Measurements from ENCODE around the gene SCAMP2. TPM values are rescaled to one million over a fixed set of nuclear protein-coding genes. Genes with fewer than 3 reads are reported as not detected.

The SCAMP2 gene
- total and polyA plus RNA-seq, 4 donors = 21.7 to 42.5 (median 29.1) TPM

GRCh38 chr15:74802290-74802689 lies 70.9 kb downstream of the SCAMP2 start:
- H3K9ac ChIP-seq (ENCODE audit: low read depth in 1 of 2, low read length in 2 of 2) = no peak overlapping the region
- 95% methylated on average over 20 of the region's 20 CpGs for WGBS
- no peak overlapping the region for H3K4me3 ChIP-seq (ENCODE audit: low read depth in 1 of 3, low read length in 3 of 3)
- no peak overlapping the region for H3K27ac ChIP-seq (ENCODE audit: low read depth in 1 of 2, low read length in 2 of 2)
- peaks cover 8 to 39% (median 27%) of the 10 kb centered on the region in 4 donors for H3K36me3 ChIP-seq (ENCODE audit: control insufficient read depth in 4 of 4, insufficient read depth in 3 of 4, low read depth in 1 of 4, low read length in 3 of 4)
- DNase-seq (ENCODE audit: low spot score) = no peak
- H3K27me3 ChIP-seq (ENCODE audit: control insufficient read depth in 4 of 4, insufficient read depth in 4 of 4, low read length in 3 of 4) = no peaks in the 10 kb centered on the region
- peaks cover 17 to 35% (median 31%) of the 10 kb centered on the region in 4 donors for H3K4me1 ChIP-seq (ENCODE audit: control insufficient read depth in 4 of 4, insufficient read depth in 4 of 4, low read length in 3 of 4)
- no peak for TF ChIP-seq TAF1 (conservative IDR thresholded peaks at IDR 0.05)
- TF ChIP-seq SP1 (IDR thresholded peaks at IDR 0.05) = no peak
- TF ChIP-seq GABPA (IDR thresholded peaks at IDR 0.05 in 1 of 2, conservative IDR thresholded peaks at IDR 0.05 in 1 of 2) = no peak
- TF ChIP-seq JUND (IDR thresholded peaks at IDR 0.05) = no peak
- TF ChIP-seq NR2F2 (IDR thresholded peaks at IDR 0.05) = no peak
- TF ChIP-seq, protein P1, sequence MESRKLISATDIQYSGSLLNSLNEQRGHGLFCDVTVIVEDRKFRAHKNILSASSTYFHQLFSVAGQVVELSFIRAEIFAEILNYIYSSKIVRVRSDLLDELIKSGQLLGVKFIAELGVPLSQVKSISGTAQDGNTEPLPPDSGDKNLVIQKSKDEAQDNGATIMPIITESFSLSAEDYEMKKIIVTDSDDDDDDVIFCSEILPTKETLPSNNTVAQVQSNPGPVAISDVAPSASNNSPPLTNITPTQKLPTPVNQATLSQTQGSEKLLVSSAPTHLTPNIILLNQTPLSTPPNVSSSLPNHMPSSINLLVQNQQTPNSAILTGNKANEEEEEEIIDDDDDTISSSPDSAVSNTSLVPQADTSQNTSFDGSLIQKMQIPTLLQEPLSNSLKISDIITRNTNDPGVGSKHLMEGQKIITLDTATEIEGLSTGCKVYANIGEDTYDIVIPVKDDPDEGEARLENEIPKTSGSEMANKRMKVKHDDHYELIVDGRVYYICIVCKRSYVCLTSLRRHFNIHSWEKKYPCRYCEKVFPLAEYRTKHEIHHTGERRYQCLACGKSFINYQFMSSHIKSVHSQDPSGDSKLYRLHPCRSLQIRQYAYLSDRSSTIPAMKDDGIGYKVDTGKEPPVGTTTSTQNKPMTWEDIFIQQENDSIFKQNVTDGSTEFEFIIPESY (IDR thresholded peaks at IDR 0.05) = no peak
- no peak for TF ChIP-seq HNF4G (IDR thresholded peaks at IDR 0.05)
- no peak for TF ChIP-seq RXRA (IDR thresholded peaks at IDR 0.05)
- TF ChIP-seq, protein P2, sequence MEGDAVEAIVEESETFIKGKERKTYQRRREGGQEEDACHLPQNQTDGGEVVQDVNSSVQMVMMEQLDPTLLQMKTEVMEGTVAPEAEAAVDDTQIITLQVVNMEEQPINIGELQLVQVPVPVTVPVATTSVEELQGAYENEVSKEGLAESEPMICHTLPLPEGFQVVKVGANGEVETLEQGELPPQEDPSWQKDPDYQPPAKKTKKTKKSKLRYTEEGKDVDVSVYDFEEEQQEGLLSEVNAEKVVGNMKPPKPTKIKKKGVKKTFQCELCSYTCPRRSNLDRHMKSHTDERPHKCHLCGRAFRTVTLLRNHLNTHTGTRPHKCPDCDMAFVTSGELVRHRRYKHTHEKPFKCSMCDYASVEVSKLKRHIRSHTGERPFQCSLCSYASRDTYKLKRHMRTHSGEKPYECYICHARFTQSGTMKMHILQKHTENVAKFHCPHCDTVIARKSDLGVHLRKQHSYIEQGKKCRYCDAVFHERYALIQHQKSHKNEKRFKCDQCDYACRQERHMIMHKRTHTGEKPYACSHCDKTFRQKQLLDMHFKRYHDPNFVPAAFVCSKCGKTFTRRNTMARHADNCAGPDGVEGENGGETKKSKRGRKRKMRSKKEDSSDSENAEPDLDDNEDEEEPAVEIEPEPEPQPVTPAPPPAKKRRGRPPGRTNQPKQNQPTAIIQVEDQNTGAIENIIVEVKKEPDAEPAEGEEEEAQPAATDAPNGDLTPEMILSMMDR (IDR thresholded peaks at IDR 0.05; ENCODE audit: low read depth, low read length, missing input control) = no peak
- TF ChIP-seq, protein P3, sequence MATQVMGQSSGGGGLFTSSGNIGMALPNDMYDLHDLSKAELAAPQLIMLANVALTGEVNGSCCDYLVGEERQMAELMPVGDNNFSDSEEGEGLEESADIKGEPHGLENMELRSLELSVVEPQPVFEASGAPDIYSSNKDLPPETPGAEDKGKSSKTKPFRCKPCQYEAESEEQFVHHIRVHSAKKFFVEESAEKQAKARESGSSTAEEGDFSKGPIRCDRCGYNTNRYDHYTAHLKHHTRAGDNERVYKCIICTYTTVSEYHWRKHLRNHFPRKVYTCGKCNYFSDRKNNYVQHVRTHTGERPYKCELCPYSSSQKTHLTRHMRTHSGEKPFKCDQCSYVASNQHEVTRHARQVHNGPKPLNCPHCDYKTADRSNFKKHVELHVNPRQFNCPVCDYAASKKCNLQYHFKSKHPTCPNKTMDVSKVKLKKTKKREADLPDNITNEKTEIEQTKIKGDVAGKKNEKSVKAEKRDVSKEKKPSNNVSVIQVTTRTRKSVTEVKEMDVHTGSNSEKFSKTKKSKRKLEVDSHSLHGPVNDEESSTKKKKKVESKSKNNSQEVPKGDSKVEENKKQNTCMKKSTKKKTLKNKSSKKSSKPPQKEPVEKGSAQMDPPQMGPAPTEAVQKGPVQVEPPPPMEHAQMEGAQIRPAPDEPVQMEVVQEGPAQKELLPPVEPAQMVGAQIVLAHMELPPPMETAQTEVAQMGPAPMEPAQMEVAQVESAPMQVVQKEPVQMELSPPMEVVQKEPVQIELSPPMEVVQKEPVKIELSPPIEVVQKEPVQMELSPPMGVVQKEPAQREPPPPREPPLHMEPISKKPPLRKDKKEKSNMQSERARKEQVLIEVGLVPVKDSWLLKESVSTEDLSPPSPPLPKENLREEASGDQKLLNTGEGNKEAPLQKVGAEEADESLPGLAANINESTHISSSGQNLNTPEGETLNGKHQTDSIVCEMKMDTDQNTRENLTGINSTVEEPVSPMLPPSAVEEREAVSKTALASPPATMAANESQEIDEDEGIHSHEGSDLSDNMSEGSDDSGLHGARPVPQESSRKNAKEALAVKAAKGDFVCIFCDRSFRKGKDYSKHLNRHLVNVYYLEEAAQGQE (IDR thresholded peaks at IDR 0.05) = no peak
- no peak for TF ChIP-seq EGR1 (IDR thresholded peaks at IDR 0.05; ENCODE audit: low read depth in 2 of 2)
- TF ChIP-seq, protein P4, sequence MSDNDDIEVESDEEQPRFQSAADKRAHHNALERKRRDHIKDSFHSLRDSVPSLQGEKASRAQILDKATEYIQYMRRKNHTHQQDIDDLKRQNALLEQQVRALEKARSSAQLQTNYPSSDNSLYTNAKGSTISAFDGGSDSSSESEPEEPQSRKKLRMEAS (IDR thresholded peaks at IDR 0.05) = no peak
- no peak for TF ChIP-seq ATF3 (IDR thresholded peaks at IDR 0.05)
- no peak for TF ChIP-seq FOXA1 (IDR thresholded peaks at IDR 0.05)
- TF ChIP-seq FOXA2 (IDR thresholded peaks at IDR 0.05) = no peak
- no peak for TF ChIP-seq RAD21 (IDR thresholded peaks at IDR 0.05)
- TF ChIP-seq YY1 (IDR thresholded peaks at IDR 0.05) = no peak
- TF ChIP-seq HNF4A (conservative IDR thresholded peaks at IDR 0.05) = no peak
- no peaks in the 10 kb centered on the region for H3K9me3 ChIP-seq (ENCODE audit: control insufficient read depth in 4 of 4, low read length in 3 of 4)

Measured in liver (tissue), 9 donors.